A549 treated with Mapracorat at 1 μM for 4 hours (cell line): Measurements from ENCODE around the gene SLC22A7. TPM values are rescaled to one million over a fixed set of nuclear protein-coding genes. Genes with fewer than 3 reads are reported as not detected.

Experiments used
- total RNA-seq: library from RNA; stranded (reverse); fragments of 200-300 nt; extraction: Qiagen RNA extraction; gene quantifications from 5 replicates; pipeline ENCODE4 v1.2.3, GENCODE V29; 2022

The SLC22A7 gene
- not detected in 5 replicates for total RNA-seq

GRCh38 chr6:43297644-43298564, at the start of gene SLC22A7:
TSS of gene SLC22A7 (plus strand) at chr6:43298260. CDS start at chr6:43298359, 99 bp downstream.

GRCh38 chr6:43308101-43308989, 10.3 kb downstream of the SLC22A7 start, which contains the start of gene CRIP3:
TSS of gene CRIP3 (minus strand) at chr6:43308826. CDS start at chr6:43308792, 34 bp downstream.

Other genes starting within 250 kb of the SLC22A7 start
- 6.2 to 9.1 TPM (median 7.2 TPM) in 5 replicates for gene CUL7, start 244.4 kb upstream of the SLC22A7 start, total RNA-seq
- 55.1 to 64.6 TPM (median 59.6 TPM) in 5 replicates for gene MRPL2, start 238.8 kb upstream of the SLC22A7 start, total RNA-seq
- gene KLC4, start 238.6 kb upstream of the SLC22A7 start, total RNA-seq, result 5.0 to 7.7 TPM (median 7.0 TPM) in 5 replicates
- 3.9 to 5.8 TPM (median 4.8 TPM) in 5 replicates for gene PTK7, start 221.9 kb upstream of the SLC22A7 start, total RNA-seq
- gene SRF, start 127.0 kb upstream of the SLC22A7 start, total RNA-seq, result 12.3 to 16.9 TPM (median 16.1 TPM) in 5 replicates
- gene CUL9, start 116.1 kb upstream of the SLC22A7 start, total RNA-seq, result 7.2 to 12.6 TPM (median 7.9 TPM) in 5 replicates
- gene DNPH1, start 68.8 kb upstream of the SLC22A7 start, total RNA-seq, result 72.7 to 108 TPM (median 97.1 TPM) in 5 replicates
- 0.02 to 0.07 TPM (median 0.04 TPM) in 5 replicates for gene TTBK1, start 54.8 kb upstream of the SLC22A7 start, total RNA-seq
- gene CRIP3, start 10.6 kb downstream of the SLC22A7 start, total RNA-seq, result 0.39 to 0.51 TPM (median 0.43 TPM) in 5 replicates
- gene ZNF318, start 71.4 kb downstream of the SLC22A7 start, total RNA-seq, result 3.6 to 5.1 TPM (median 5.0 TPM) in 5 replicates
- 5.7 to 12.4 TPM (median 8.5 TPM) in 5 replicates for gene ABCC10, start 129.3 kb downstream of the SLC22A7 start, total RNA-seq
- gene DLK2, start 157.3 kb downstream of the SLC22A7 start, total RNA-seq, result 4.5 to 7.5 TPM (median 7.1 TPM) in 5 replicates
- gene TJAP1, start 179.3 kb downstream of the SLC22A7 start, total RNA-seq, result 15.2 to 19.9 TPM (median 18.2 TPM) in 5 replicates
- 0.46 to 1.3 TPM (median 1.1 TPM) in 5 replicates for gene LRRC73, start 212.1 kb downstream of the SLC22A7 start, total RNA-seq
- gene YIPF3, start 218.7 kb downstream of the SLC22A7 start, total RNA-seq, result 63.3 to 71.4 TPM (median 66.2 TPM) in 5 replicates
- gene POLR1C, start 218.8 kb downstream of the SLC22A7 start, total RNA-seq, result 44.9 to 48.4 TPM (median 46.3 TPM) in 5 replicates